Measurements from ENCODE around the gene PDCD5. TPM values are rescaled to one million over a fixed set of nuclear protein-coding genes. Genes with fewer than 3 reads are reported as not detected.
"Not testable (repeated sequence)": the region's sequence is repeated elsewhere in the genome, so short reads cannot be mapped to it uniquely, and the experiment has no call there.

The PDCD5 gene
- total RNA-seq: 100 to 1,000 TPM in 1 of 2 donors, 10 to 100 TPM in 1; 96.6 to 100 TPM

- Mint-ChIP-seq H3K4me1 (ENCODE audit: low read depth) (peaks cover 15% of the 10 kb centered on the region), H3K9me3 (no peaks in the 10 kb centered on the region), H3K27ac (peak within 1 kb of the TSS; percentile 82), H3K4me3 (peak within 1 kb of the TSS; percentile 97 to 100), H3K27me3 (ENCODE audit: low read depth) (no peaks in the 10 kb centered on the region), H3K36me3 (ENCODE audit: insufficient read depth in 2 of 2) (peaks cover 1 to 5% of the 10 kb centered on the region in 2 donors)
- peak; percentile 94 to 96 for DNase-seq
- peak; percentile 92 to 94 for ATAC-seq (replicated peaks in 1 of 2)
Observed at GRCh38 chr19:32580901-32581704, at the start of gene PDCD5. PDCD5 (plus strand) TSS chr19:32581190; CDS start chr19:32581262, 72 bp downstream.

DNA sequence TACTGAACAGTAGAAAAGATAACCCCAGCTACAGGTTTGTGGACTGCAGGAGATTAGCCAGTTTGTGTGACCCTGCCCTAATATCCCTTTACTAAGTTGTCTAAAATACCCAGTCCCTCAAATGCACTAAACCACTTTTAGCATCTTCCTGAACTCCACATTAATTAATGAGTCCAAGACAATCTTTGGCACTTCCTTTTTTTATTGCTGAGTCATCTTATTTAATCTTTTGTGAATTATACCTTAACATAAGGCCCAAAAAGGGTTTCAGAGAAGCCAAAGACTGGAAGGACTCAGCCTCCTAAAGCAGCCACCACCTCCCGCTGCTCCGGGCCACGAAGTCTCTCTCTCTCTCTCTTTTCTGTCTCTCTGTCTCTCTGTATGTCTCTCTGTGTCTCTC, 48.8 kb upstream of the PDCD5 start:
- ATAC-seq (replicated peaks in 1 of 2): no peak
- DNase-seq: no peak
- no peak overlapping the region for H3K27ac Mint-ChIP-seq

GRCh38 chr19:32537580-32537979, 43.4 kb upstream of the PDCD5 start:
- Mint-ChIP-seq H3K27ac (no peak overlapping the region), H3K4me3 (no peak overlapping the region), H3K36me3 (ENCODE audit: insufficient read depth in 2 of 2) (peaks cover 4% of the 10 kb centered on the region in 2 donors), H3K27me3 (ENCODE audit: low read depth) (peaks cover 12% of the 10 kb centered on the region), H3K9me3 (peaks cover 3 to 11% of the 10 kb centered on the region in 2 donors), H3K4me1 (ENCODE audit: low read depth) (no peaks in the 10 kb centered on the region)
- no peak for DNase-seq
- ATAC-seq (replicated peaks in 1 of 2): no peak

More for the DNA sequence above, 48.8 kb upstream of the PDCD5 start:
- Mint-ChIP-seq H3K4me1 (ENCODE audit: low read depth) (no peaks in the 10 kb centered on the region), H3K36me3 (ENCODE audit: insufficient read depth in 2 of 2) (peaks cover 1 to 9% of the 10 kb centered on the region in 2 donors), H3K4me3 (no peak overlapping the region), H3K9me3 (peaks cover 7 to 13% of the 10 kb centered on the region in 2 donors), H3K27me3 (ENCODE audit: low read depth) (no peaks in the 10 kb centered on the region)

DNA sequence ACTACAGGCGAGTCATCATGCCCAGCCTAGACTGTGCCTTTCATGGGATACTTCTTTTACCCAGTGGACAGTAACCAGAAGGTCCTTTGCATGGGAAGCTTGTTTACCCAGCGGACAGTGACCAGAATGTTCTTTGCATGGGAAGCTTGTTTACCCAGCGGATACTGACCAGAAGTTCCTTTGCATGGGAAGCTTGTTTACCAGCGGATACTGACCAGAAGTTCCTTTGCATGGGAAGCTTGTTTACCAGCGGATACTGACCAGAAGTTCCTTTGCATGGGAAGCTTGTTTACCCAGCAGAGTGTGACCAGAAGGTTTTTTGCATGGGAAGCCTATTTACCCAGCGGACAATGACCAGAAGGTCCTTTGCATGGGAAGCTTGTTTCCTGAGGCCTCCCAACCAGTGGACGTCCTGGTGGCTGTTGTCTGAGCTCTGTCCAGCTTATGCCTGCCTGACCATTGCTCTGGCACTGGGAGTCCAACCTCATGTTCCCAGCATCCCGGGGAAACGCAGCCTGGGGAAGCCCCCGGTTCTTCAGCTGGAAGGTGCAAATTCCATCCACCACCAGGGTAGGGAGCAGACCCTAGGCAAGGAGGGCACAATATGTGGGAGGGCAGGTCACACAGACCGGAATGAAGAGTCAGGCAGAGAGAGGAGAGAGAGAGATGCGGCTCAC, 41.6 kb upstream of the PDCD5 start:
- peaks cover 0 to 9% of the 10 kb centered on the region in 2 donors for H3K9me3 Mint-ChIP-seq
- peaks cover 17% of the 10 kb centered on the region for H3K27me3 Mint-ChIP-seq (ENCODE audit: low read depth)
- H3K4me1 Mint-ChIP-seq (ENCODE audit: low read depth): no peaks in the 10 kb centered on the region
- H3K36me3 Mint-ChIP-seq (ENCODE audit: insufficient read depth in 2 of 2): peaks cover 3 to 4% of the 10 kb centered on the region in 2 donors
- ATAC-seq (replicated peaks in 1 of 2) (no peak), DNase-seq (no peak)
- no peak overlapping the region for H3K27ac Mint-ChIP-seq
- H3K4me3 Mint-ChIP-seq: no peak overlapping the region

- ATAC-seq (replicated peaks in 1 of 2): no peak
- peaks cover 0 to 7% of the 10 kb centered on the region in 2 donors for H3K9me3 Mint-ChIP-seq
Observed at GRCh38 chr19:32540621-32541020, 40.4 kb upstream of the PDCD5 start.

GRCh38 chr19:32541376-32541775, 39.6 kb upstream of the PDCD5 start:
- H3K9me3 Mint-ChIP-seq: not testable (repeated sequence)

More at GRCh38 chr19:32540621-32541020, 40.4 kb upstream of the PDCD5 start:
- Mint-ChIP-seq H3K4me1 (ENCODE audit: low read depth) (no peaks in the 10 kb centered on the region), H3K4me3 (no peak overlapping the region), H3K36me3 (ENCODE audit: insufficient read depth in 2 of 2) (peaks cover 3 to 4% of the 10 kb centered on the region in 2 donors), H3K27me3 (ENCODE audit: low read depth) (peaks cover 17% of the 10 kb centered on the region), H3K27ac (no peak overlapping the region)
- DNase-seq: no peak

DNA sequence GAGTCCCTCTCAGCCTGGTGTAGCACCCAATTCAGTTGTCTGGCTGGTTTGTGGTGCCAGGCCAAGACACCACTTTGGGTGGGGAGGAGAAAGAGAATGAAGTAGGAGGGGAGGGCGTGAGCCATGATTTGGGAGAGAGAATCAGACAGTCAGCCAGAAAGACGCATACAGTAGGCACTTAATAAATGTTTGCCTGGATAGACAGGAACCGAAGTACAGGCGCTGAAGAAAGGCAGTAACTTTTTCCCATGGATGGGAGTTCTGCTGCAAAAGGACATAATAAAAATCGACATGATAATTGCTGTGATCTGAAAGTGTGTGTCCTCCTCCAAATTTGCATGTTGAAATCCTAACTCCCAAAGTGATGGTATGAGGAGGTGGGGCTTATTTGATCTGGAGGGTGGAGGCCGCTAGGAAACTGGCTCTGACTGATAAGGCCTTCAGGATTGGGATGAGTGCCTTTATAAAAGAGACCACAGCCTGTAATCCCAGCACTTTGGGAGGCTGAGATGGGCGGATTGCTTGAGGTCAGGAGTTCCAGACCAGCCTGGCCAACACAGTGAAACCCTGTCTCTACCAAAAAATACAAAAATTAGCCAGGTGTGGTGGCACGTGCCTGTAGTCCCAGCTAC, 38.4 kb upstream of the PDCD5 start:
- Mint-ChIP-seq H3K4me3 (no peak overlapping the region), H3K27ac (no peak overlapping the region), H3K4me1 (ENCODE audit: low read depth) (no peaks in the 10 kb centered on the region), H3K27me3 (ENCODE audit: low read depth) (peaks cover 17% of the 10 kb centered on the region), H3K9me3 (peaks cover 0 to 7% of the 10 kb centered on the region in 2 donors), H3K36me3 (ENCODE audit: insufficient read depth in 2 of 2) (peaks cover 3 to 4% of the 10 kb centered on the region in 2 donors)
- no peak for ATAC-seq (replicated peaks in 1 of 2)
- DNase-seq: no peak

More at GRCh38 chr19:32541376-32541775, 39.6 kb upstream of the PDCD5 start:
- ATAC-seq (replicated peaks in 1 of 2); H3K4me3 Mint-ChIP-seq; DNase-seq; H3K27ac Mint-ChIP-seq; H3K36me3 Mint-ChIP-seq (ENCODE audit: insufficient read depth in 2 of 2); H3K4me1 Mint-ChIP-seq (ENCODE audit: low read depth): not testable (repeated sequence)
- H3K27me3 Mint-ChIP-seq (ENCODE audit: low read depth): peaks cover 17% of the 10 kb centered on the region

GRCh38 chr19:32543115-32543900, 37.7 kb upstream of the PDCD5 start:
- no peak for DNase-seq
- no peak for ATAC-seq (replicated peaks in 1 of 2)
- Mint-ChIP-seq H3K4me3 (no peak overlapping the region), H3K36me3 (ENCODE audit: insufficient read depth in 2 of 2) (peaks cover 0 to under 1% of the 10 kb centered on the region in 2 donors), H3K9me3 (peaks cover 0 to 5% of the 10 kb centered on the region in 2 donors), H3K27me3 (ENCODE audit: low read depth) (peaks cover 17% of the 10 kb centered on the region), H3K27ac (no peak overlapping the region), H3K4me1 (ENCODE audit: low read depth) (no peaks in the 10 kb centered on the region)

DNA sequence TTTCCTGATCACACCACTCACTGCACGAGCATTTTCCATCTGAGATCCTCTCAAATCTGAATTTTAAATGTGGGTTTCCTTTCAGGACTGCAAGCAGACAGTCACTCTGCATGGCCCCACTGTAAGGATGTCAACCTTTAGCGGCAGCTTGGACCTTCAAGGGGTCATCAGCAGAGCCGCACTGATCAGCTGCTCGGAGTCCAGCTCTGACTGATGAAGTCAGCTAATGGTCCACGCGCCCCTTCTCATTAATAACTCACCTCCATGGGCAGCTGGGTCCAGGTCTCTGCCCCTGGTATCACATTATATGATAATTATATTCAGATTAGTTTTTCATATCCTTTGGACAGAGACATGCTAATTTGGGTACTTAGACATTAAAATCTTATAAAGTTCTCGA, 36.1 kb upstream of the PDCD5 start:
- Mint-ChIP-seq H3K36me3 (ENCODE audit: insufficient read depth in 2 of 2) (no peaks in the 10 kb centered on the region), H3K27me3 (ENCODE audit: low read depth) (peaks cover 17% of the 10 kb centered on the region), H3K4me3 (no peak overlapping the region), H3K4me1 (ENCODE audit: low read depth) (no peaks in the 10 kb centered on the region), H3K27ac (no peak overlapping the region), H3K9me3 (no peaks in the 10 kb centered on the region)
- DNase-seq (no peak), ATAC-seq (replicated peaks in 1 of 2) (no peak)

DNA sequence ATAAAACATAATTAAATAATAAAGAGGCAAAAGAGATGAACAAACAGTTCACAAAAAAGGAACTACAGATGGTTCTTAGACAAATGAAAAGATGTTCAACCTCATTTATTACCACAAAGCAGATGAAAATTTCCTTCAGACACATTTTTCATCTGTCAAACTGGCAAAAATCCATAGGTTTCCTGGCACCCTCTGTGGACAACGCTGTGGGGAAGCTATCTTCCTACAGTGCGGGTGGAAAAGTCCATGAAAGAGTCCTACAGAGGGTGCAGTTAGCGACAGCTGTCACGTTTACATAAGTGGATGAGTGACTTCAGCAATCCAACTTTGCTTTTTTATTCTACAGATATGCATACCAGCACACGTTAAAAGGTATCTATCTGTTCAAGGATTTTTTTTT, 30.3 kb upstream of the PDCD5 start:
- no peaks in the 10 kb centered on the region for H3K4me1 Mint-ChIP-seq (ENCODE audit: low read depth)
- H3K36me3 Mint-ChIP-seq (ENCODE audit: insufficient read depth in 2 of 2): no peaks in the 10 kb centered on the region
- no peak overlapping the region for H3K4me3 Mint-ChIP-seq
- no peaks in the 10 kb centered on the region for H3K9me3 Mint-ChIP-seq
- H3K27ac Mint-ChIP-seq: no peak overlapping the region
- no peaks in the 10 kb centered on the region for H3K27me3 Mint-ChIP-seq (ENCODE audit: low read depth)
- ATAC-seq (replicated peaks in 1 of 2) (no peak), DNase-seq (no peak)

DNA sequence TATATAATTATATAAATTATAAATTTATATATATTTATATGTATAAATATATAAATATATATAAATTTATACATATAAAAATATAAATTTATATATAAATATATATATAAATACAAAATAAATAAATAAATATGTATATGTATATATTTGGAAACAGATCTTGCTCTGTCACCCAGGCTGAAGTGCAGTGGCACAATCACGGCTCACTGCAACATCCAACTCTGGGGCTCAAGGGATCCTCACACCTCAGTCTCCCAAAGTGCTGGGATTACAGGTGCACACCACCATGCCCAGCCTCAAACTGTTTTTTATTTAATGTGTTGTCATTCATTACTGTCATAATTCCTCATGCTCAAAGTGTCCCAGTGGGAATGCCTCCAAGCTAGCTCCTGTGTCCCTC, 25.2 kb upstream of the PDCD5 start:
- no peaks in the 10 kb centered on the region for H3K9me3 Mint-ChIP-seq
- no peaks in the 10 kb centered on the region for H3K4me1 Mint-ChIP-seq (ENCODE audit: low read depth)
- DNase-seq (no peak), ATAC-seq (replicated peaks in 1 of 2) (peak in 1 of 2 donors; percentile 37)
- no peaks in the 10 kb centered on the region for H3K36me3 Mint-ChIP-seq (ENCODE audit: insufficient read depth in 2 of 2)
- H3K27ac Mint-ChIP-seq: no peak overlapping the region
- no peak overlapping the region for H3K4me3 Mint-ChIP-seq
- no peaks in the 10 kb centered on the region for H3K27me3 Mint-ChIP-seq (ENCODE audit: low read depth)

- no peak for DNase-seq
- no peak for ATAC-seq (replicated peaks in 1 of 2)
- H3K4me1 Mint-ChIP-seq (ENCODE audit: low read depth): no peaks in the 10 kb centered on the region
- no peaks in the 10 kb centered on the region for H3K9me3 Mint-ChIP-seq
- no peak overlapping the region for H3K4me3 Mint-ChIP-seq
- no peak overlapping the region for H3K27ac Mint-ChIP-seq
- no peaks in the 10 kb centered on the region for H3K36me3 Mint-ChIP-seq (ENCODE audit: insufficient read depth in 2 of 2)
- no peaks in the 10 kb centered on the region for H3K27me3 Mint-ChIP-seq (ENCODE audit: low read depth)
Observed at GRCh38 chr19:32558607-32559228, 22.3 kb upstream of the PDCD5 start.

Measured in activated T-cell treated with anti-CD3 and anti-CD28 coated beads, Interleukin-2, amount 50 U/mL, for 72 hours (primary cell).